ENCODE results near the gene TEX13B.

TEX13B gene

DNA sequence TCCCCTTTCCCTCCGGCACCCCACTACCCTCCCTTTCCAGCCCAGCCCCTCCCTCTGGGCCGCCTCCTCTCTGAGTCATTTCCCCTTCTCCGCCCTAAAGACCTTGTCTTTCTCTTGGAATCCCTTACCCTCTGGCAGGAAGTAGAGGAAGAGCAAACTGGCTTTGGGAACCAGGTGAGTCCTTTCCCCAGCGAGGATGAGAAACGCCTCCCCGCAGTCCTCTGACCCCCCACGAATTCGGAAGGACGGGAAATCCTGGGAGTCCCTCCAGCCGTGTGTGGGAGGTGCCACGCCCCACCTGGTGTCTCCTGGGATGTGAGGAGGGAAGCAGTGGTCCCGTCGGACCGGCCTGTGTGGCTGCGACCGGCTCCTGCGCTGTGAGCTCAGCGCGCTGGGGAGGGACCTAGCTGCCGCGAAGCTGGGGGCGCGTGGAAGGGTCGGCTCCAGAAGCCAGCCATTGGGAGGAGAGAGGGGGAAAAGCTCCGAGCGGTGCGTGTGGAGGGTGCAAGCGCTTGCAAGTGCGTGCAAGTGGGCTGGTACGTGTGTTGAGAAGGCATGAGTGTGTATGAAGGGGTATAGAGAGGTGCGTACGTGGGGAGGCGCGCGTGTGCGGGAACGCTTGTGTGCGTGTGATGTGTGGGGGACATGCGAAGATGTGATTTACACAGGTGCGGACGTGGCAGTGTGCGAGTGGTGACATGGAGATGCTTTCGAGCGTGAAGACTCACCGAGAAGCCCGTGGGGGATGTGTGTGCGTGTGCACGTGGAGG, 46.3 kb downstream of the TEX13B start:
- no peaks in the 10 kb centered on the region for H3K9me2 ChIP-seq (replicated peaks; ENCODE audit: insufficient read depth, low read length)
- H4K20me1 ChIP-seq (ENCODE audit: insufficient read depth, low read length), result no peaks in the 10 kb centered on the region
- H2AFZ ChIP-seq (ENCODE audit: low read length), result no peak overlapping the region
- H3K9me3 ChIP-seq (replicated peaks; ENCODE audit: insufficient read depth, low read length), result no peaks in the 10 kb centered on the region
- no peaks in the 10 kb centered on the region for H3K36me3 ChIP-seq (replicated peaks; ENCODE audit: insufficient read depth, low read length)
- H3K4me1 ChIP-seq (ENCODE audit: low read length), result no peaks in the 10 kb centered on the region
- H3K9ac ChIP-seq (ENCODE audit: low read length), result no peak overlapping the region
- no peaks in the 10 kb centered on the region for H3K27me3 ChIP-seq (replicated peaks; ENCODE audit: insufficient read depth, low read length)
- no peak for DNase-seq
- no peak overlapping the region for H3K27ac ChIP-seq (ENCODE audit: low read length)
- no peak overlapping the region for H3K4me3 ChIP-seq (ENCODE audit: low read length)
- H3K4me2 ChIP-seq (ENCODE audit: low read depth, low read length), result no peak overlapping the region
- TF ChIP-seq, protein P1, sequence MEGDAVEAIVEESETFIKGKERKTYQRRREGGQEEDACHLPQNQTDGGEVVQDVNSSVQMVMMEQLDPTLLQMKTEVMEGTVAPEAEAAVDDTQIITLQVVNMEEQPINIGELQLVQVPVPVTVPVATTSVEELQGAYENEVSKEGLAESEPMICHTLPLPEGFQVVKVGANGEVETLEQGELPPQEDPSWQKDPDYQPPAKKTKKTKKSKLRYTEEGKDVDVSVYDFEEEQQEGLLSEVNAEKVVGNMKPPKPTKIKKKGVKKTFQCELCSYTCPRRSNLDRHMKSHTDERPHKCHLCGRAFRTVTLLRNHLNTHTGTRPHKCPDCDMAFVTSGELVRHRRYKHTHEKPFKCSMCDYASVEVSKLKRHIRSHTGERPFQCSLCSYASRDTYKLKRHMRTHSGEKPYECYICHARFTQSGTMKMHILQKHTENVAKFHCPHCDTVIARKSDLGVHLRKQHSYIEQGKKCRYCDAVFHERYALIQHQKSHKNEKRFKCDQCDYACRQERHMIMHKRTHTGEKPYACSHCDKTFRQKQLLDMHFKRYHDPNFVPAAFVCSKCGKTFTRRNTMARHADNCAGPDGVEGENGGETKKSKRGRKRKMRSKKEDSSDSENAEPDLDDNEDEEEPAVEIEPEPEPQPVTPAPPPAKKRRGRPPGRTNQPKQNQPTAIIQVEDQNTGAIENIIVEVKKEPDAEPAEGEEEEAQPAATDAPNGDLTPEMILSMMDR (IDR thresholded peaks at IDR 0.05; ENCODE audit: low read length), result no peak
- TF ChIP-seq EZH2 (optimal IDR thresholded peaks at IDR 0.05; ENCODE audit: low read depth, low read length) (no peak), EZH2phosphoT487 (IDR thresholded peaks at IDR 0.05; ENCODE audit: low read length) (no peak)
- H3K79me2 ChIP-seq (ENCODE audit: low read length), result no peaks in the 10 kb centered on the region
- no peaks in the 10 kb centered on the region for H3F3A ChIP-seq (ENCODE audit: insufficient read depth, low read length)

DNA sequence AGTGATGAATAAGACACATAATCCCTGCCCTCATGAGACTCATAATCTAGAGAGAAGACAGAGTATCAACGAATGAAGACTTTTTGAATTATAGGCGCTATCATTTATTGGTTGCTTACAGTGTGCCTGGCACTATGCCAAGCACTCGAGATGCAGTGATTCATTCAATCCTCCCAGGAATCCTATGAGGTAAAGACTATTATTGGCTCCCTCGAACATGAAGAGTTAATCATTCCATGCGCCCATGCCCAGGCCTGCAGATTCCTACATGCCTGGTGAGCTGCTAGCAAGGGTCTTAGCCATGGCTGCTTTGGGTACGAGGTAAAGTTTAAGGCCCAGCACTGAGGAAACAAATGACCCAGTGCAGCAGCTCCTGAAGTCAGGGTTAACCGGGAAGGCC, 47.0 kb downstream of the TEX13B start:
- no peak for DNase-seq
- Histone ChIP-seq H2AFZ (ENCODE audit: low read length) (no peak overlapping the region), H3K4me2 (ENCODE audit: low read depth, low read length) (no peak overlapping the region), H3K27me3 (replicated peaks; ENCODE audit: insufficient read depth, low read length) (no peaks in the 10 kb centered on the region), H3K27ac (ENCODE audit: low read length) (no peak overlapping the region), H3K9me2 (replicated peaks; ENCODE audit: insufficient read depth, low read length) (no peaks in the 10 kb centered on the region), H3F3A (ENCODE audit: insufficient read depth, low read length) (no peaks in the 10 kb centered on the region), H4K20me1 (ENCODE audit: insufficient read depth, low read length) (no peaks in the 10 kb centered on the region), H3K4me1 (ENCODE audit: low read length) (no peaks in the 10 kb centered on the region), H3K79me2 (ENCODE audit: low read length) (no peaks in the 10 kb centered on the region), H3K36me3 (replicated peaks; ENCODE audit: insufficient read depth, low read length) (no peaks in the 10 kb centered on the region), H3K9me3 (replicated peaks; ENCODE audit: insufficient read depth, low read length) (no peaks in the 10 kb centered on the region), H3K4me3 (ENCODE audit: low read length) (no peak overlapping the region), H3K9ac (ENCODE audit: low read length) (no peak overlapping the region)
- TF ChIP-seq EZH2 (optimal IDR thresholded peaks at IDR 0.05; ENCODE audit: low read depth, low read length), result no peak
- no peak for TF ChIP-seq EZH2phosphoT487 (IDR thresholded peaks at IDR 0.05; ENCODE audit: low read length)
- TF ChIP-seq, protein P1 (IDR thresholded peaks at IDR 0.05; ENCODE audit: low read length), result no peak

DNA sequence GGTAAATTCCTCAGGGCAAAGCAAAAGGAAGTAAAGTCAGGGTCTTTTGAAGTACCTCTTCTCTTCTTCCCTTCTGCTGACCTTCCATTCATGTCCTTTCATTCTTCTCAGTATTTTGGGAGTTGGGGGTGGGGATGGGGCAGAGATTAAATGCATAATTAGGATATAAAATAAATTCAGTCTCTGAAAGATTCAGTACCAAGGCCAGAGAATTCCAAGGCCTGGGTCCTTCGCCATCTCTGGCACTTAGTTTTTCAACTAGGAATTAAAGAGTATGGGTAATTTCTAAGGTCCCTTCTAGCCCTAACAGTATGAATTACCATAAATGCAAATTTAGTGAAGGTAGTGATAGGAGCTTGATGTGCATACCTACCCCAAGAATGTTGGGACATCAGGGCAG, 47.9 kb downstream of the TEX13B start:
- H3K79me2 ChIP-seq (ENCODE audit: low read length), result no peaks in the 10 kb centered on the region
- no peaks in the 10 kb centered on the region for H3K27me3 ChIP-seq (replicated peaks; ENCODE audit: insufficient read depth, low read length)
- no peak overlapping the region for H3K4me3 ChIP-seq (ENCODE audit: low read length)
- H3K9ac ChIP-seq (ENCODE audit: low read length), result no peak overlapping the region
- TF ChIP-seq EZH2phosphoT487 (IDR thresholded peaks at IDR 0.05; ENCODE audit: low read length), result no peak
- TF ChIP-seq, protein P1 (IDR thresholded peaks at IDR 0.05; ENCODE audit: low read length), result no peak
- TF ChIP-seq EZH2 (optimal IDR thresholded peaks at IDR 0.05; ENCODE audit: low read depth, low read length), result no peak
- no peaks in the 10 kb centered on the region for H3K36me3 ChIP-seq (replicated peaks; ENCODE audit: insufficient read depth, low read length)
- no peak overlapping the region for H3K4me2 ChIP-seq (ENCODE audit: low read depth, low read length)
- H4K20me1 ChIP-seq (ENCODE audit: insufficient read depth, low read length), result no peaks in the 10 kb centered on the region
- no peaks in the 10 kb centered on the region for H3K4me1 ChIP-seq (ENCODE audit: low read length)
- no peak overlapping the region for H3K27ac ChIP-seq (ENCODE audit: low read length)
- no peak for DNase-seq
- H3K9me2 ChIP-seq (replicated peaks; ENCODE audit: insufficient read depth, low read length), result no peaks in the 10 kb centered on the region
- H3K9me3 ChIP-seq (replicated peaks; ENCODE audit: insufficient read depth, low read length), result no peaks in the 10 kb centered on the region
- no peaks in the 10 kb centered on the region for H3F3A ChIP-seq (ENCODE audit: insufficient read depth, low read length)
- no peak overlapping the region for H2AFZ ChIP-seq (ENCODE audit: low read length)

Data from MM.1S (cell line).